K562 (cell line): ENCODE data around the gene HAUS7. TPM values are rescaled to one million over a fixed set of nuclear protein-coding genes. Genes with fewer than 3 reads are reported as not detected.
A peak's percentile ranks its signal among the peaks of the same experiment; 100 is the strongest.

Source experiments
- GATAD2B ChIP-seq: fragments of 450-650 bp; IDR thresholded peaks from 2 replicates; pipeline ENCODE4 v1.6.1; 2017; ENCODE audit warnings: mild to moderate bottlenecking, borderline replicate concordance
- HDAC2 ChIP-seq: fragments of 450-650 bp; IDR thresholded peaks from 2 replicates; pipeline ENCODE4 v1.6.1; 2016; ENCODE audit warnings: mild to moderate bottlenecking
- LARP7 ChIP-seq: fragments of 450-650 bp; IDR thresholded peaks from 2 replicates; pipeline ENCODE4 v1.6.1; 2016
- NR2C2 ChIP-seq, 2 experiments: fragments of 200-800 bp in 1 of 2; sonication (Bioruptor generic) in 1 of 2; sonication (generic) in 1 of 2; formaldehyde crosslinking in 1 of 2; IDR thresholded peaks; 2 replicates each; pipeline versions ENCODE4 v1.6.1 to v1.8.0; 2016 to 2022; ENCODE audit warnings: mild to moderate bottlenecking in 1 of 2, missing compliant biosample characterization in 1 of 2, missing genetic modification characterization in 1 of 2, missing genetic modification reagents in 1 of 2
- RBFOX2 ChIP-seq: fragments of 200-400 bp; formaldehyde crosslinking; IDR thresholded peaks from 2 replicates; pipeline ENCODE4 v1.6.1; 2017; ENCODE audit warnings: low read depth, mild to moderate bottlenecking, low read length, moderate library complexity
- SMARCA5 ChIP-seq: fragments of 450-650 bp; IDR thresholded peaks from 2 replicates; pipeline ENCODE4 v1.6.1; 2016
- SNIP1 ChIP-seq: fragments of 450-650 bp; IDR thresholded peaks from 2 replicates; pipeline ENCODE4 v1.7.1; 2017; ENCODE audit warnings: low read depth, mild to moderate bottlenecking
- ZFX ChIP-seq: sonication (generic); formaldehyde crosslinking; IDR thresholded peaks from 2 replicates; pipeline ENCODE4 v1.8.0; 2022; ENCODE audit warnings: mild to moderate bottlenecking, missing genetic modification reagents, moderate library complexity
- polyA plus RNA-seq, 8 experiments: library from polyadenylated mRNA; depleted of rRNA in 4 of 8; stranded (reverse) in 5 of 8; unstranded in 3 of 8; fragments of >200 nt; fragmentation: Nextera tagmentation in 2 of 8; fragmentation: Illumina TruSeq in 1 of 8; extraction: Ambion mirVana in 2 of 8; extraction: Trizol in 1 of 8; gene quantifications; 2 replicates each; pipeline versions ENCODE4 v1.2.1 to v1.2.3, GENCODE V29; 2011 to 2014; ENCODE audit warnings: inconsistent platforms in 1 of 8, missing spikeins in 1 of 8
- total RNA-seq, 7 experiments: library from RNA; depleted of rRNA in 6 of 7; stranded (reverse); fragments of >200 nt in 6 of 7; fragmentation: Illumina TruSeq in 2 of 7; extraction: Trizol in 2 of 7; gene quantifications; 2 replicates each; pipeline versions ENCODE4 v1.2.1 to v1.2.3, GENCODE V29; 2011 to 2021; ENCODE audit warnings: low replicate concordance in 1 of 7
- TF ChIP-seq, protein P1 (sequence below): fragments of 450-650 bp; IDR thresholded peaks from 2 replicates; pipeline ENCODE4 v1.6.1; 2016; ENCODE audit warnings: low read depth
- TF ChIP-seq, protein P2 (sequence below): sonication (generic); formaldehyde crosslinking; IDR thresholded peaks from 2 replicates; pipeline ENCODE4 v1.8.1; 2023; ENCODE audit warnings: mild to moderate bottlenecking, missing genetic modification reagents
- TF ChIP-seq, protein P3 (sequence below): sonication (generic); formaldehyde crosslinking; IDR thresholded peaks from 2 replicates; pipeline ENCODE4 v1.8.0; 2022; ENCODE audit warnings: mild to moderate bottlenecking, missing genetic modification reagents

HAUS7 gene
- total and polyA plus RNA-seq, 9 of the 15 experiments (the other 6 are each of a cell fraction or from before 2014, with no cell fraction given): 10.0 to 94.9 (median 48.8) TPM

DNA sequence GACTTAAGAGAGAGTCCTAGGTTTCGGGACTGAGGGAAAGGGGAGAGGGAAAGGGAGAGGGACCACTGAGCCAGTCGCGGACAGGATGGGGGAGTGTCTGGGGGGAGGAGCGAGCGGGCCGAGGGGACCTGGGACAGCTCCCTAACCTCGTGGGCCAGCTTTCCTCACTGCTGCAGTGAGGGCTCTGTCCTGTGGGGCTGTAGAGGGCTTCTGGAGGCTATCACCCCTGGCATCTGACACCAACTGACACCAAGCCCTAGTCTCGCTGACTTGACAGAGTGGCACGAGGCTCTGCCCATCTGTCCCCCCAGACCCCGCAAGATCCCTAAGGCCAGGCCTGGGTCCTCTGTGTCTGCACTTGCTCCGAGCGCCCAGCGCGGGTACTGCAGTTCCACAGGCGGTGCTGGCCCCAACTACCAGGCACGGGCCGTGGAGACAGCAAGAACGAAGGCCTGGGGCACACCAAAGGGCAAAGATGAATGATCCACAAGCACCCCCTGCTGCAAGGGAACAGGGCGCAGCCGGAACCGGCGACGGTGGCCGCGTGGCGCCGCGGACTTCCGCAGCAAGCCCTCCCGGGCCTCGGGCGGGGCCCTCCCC is 465 bp downstream of the HAUS7 start (continued):
- TF ChIP-seq, protein P1, sequence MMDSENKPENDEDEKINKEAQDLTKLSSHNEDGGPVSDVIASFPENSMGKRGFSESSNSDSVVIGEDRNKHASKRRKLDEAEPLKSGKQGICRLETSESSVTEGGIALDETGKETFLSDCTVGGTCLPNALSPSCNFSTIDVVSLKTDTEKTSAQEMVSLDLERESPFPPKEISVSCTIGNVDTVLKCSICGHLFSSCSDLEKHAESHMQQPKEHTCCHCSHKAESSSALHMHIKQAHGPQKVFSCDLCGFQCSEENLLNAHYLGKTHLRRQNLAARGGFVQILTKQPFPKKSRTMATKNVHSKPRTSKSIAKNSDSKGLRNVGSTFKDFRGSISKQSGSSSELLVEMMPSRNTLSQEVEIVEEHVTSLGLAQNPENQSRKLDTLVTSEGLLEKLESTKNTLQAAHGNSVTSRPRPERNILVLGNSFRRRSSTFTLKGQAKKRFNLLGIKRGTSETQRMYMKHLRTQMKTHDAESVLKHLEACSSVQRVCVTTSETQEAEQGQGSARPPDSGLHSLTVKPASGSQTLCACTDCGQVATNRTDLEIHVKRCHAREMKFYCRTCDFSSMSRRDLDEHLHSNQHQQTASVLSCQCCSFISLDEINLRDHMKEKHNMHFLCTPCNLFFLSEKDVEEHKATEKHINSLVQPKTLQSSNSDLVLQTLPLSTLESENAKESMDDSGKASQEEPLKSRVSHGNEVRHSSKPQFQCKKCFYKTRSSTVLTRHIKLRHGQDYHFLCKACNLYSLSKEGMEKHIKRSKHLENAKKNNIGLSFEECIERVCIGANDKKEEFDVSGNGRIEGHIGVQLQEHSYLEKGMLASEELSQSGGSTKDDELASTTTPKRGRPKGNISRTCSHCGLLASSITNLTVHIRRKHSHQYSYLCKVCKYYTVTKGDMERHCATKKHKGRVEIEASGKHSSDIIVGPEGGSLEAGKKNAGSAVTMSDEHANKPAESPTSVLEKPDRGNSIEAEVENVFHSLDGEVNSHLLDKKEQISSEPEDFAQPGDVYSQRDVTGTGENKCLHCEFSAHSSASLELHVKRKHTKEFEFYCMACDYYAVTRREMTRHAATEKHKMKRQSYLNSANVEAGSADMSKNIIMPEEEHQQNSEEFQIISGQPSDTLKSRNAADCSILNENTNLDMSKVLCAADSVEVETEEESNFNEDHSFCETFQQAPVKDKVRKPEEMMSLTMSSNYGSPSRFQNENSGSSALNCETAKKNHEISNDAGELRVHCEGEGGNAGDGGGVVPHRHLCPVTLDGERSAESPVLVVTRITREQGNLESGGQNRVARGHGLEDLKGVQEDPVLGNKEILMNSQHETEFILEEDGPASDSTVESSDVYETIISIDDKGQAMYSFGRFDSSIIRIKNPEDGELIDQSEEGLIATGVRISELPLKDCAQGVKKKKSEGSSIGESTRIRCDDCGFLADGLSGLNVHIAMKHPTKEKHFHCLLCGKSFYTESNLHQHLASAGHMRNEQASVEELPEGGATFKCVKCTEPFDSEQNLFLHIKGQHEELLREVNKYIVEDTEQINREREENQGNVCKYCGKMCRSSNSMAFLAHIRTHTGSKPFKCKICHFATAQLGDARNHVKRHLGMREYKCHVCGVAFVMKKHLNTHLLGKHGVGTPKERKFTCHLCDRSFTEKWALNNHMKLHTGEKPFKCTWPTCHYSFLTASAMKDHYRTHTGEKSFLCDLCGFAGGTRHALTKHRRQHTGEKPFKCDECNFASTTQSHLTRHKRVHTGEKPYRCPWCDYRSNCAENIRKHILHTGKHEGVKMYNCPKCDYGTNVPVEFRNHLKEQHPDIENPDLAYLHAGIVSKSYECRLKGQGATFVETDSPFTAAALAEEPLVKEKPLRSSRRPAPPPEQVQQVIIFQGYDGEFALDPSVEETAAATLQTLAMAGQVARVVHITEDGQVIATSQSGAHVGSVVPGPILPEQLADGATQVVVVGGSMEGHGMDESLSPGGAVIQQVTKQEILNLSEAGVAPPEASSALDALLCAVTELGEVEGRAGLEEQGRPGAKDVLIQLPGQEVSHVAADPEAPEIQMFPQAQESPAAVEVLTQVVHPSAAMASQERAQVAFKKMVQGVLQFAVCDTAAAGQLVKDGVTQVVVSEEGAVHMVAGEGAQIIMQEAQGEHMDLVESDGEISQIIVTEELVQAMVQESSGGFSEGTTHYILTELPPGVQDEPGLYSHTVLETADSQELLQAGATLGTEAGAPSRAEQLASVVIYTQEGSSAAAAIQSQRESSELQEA: peak; percentile 86
- no peak for TF ChIP-seq RBFOX2
- peak; percentile 69; the same call in 1 of the 2 replicates for TF ChIP-seq ZFX (CRISPR knock-in tag)
- no peak for TF ChIP-seq GATAD2B
- TF ChIP-seq HDAC2: peak; percentile 54; the same call in 1 of the 2 replicates
- TF ChIP-seq SMARCA5: no peak
- no peak for TF ChIP-seq NR2C2 (CRISPR knock-in tag; IDR thresholded peaks at IDR 0.05)
- TF ChIP-seq NR2C2 (tag; IDR thresholded peaks at IDR 0.05): peak; percentile 5; the same call in 1 of the 2 replicates
- TF ChIP-seq, protein P2, sequence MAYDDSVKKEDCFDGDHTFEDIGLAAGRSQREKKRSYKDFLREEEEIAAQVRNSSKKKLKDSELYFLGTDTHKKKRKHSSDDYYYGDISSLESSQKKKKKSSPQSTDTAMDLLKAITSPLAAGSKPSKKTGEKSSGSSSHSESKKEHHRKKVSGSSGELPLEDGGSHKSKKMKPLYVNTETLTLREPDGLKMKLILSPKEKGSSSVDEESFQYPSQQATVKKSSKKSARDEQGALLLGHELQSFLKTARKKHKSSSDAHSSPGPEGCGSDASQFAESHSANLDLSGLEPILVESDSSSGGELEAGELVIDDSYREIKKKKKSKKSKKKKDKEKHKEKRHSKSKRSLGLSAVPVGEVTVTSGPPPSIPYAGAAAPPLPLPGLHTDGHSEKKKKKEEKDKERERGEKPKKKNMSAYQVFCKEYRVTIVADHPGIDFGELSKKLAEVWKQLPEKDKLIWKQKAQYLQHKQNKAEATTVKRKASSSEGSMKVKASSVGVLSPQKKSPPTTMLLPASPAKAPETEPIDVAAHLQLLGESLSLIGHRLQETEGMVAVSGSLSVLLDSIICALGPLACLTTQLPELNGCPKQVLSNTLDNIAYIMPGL (CRISPR knock-in tag): 0 out of 2 replicates have a peak, but pooled peaks have one; percentile 54
- TF ChIP-seq LARP7: no peak
- TF ChIP-seq SNIP1: no peak
- TF ChIP-seq, protein P3, sequence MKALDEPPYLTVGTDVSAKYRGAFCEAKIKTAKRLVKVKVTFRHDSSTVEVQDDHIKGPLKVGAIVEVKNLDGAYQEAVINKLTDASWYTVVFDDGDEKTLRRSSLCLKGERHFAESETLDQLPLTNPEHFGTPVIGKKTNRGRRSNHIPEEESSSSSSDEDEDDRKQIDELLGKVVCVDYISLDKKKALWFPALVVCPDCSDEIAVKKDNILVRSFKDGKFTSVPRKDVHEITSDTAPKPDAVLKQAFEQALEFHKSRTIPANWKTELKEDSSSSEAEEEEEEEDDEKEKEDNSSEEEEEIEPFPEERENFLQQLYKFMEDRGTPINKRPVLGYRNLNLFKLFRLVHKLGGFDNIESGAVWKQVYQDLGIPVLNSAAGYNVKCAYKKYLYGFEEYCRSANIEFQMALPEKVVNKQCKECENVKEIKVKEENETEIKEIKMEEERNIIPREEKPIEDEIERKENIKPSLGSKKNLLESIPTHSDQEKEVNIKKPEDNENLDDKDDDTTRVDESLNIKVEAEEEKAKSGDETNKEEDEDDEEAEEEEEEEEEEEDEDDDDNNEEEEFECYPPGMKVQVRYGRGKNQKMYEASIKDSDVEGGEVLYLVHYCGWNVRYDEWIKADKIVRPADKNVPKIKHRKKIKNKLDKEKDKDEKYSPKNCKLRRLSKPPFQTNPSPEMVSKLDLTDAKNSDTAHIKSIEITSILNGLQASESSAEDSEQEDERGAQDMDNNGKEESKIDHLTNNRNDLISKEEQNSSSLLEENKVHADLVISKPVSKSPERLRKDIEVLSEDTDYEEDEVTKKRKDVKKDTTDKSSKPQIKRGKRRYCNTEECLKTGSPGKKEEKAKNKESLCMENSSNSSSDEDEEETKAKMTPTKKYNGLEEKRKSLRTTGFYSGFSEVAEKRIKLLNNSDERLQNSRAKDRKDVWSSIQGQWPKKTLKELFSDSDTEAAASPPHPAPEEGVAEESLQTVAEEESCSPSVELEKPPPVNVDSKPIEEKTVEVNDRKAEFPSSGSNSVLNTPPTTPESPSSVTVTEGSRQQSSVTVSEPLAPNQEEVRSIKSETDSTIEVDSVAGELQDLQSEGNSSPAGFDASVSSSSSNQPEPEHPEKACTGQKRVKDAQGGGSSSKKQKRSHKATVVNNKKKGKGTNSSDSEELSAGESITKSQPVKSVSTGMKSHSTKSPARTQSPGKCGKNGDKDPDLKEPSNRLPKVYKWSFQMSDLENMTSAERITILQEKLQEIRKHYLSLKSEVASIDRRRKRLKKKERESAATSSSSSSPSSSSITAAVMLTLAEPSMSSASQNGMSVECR (CRISPR knock-in tag): peak; percentile 89; the same call in 1 of the 2 replicates
